OCI-LY1 (cell line): ENCODE data around the gene KRT10.

Source experiments
- CTCF ChIP-seq: fragments of 200-600 bp; sonication (generic), shearing (Covaris generic); IDR thresholded peaks from 2 replicates; pipeline ENCODE4 v1.5.1; 2017; ENCODE audit warnings: mild to moderate bottlenecking, antibody characterized with exemption, low read length, moderate library complexity, mixed read lengths
- EZH2 ChIP-seq: fragments of 200-600 bp; sonication (generic), shearing (Covaris generic); IDR thresholded peaks from 2 replicates; pipeline ENCODE4 v1.8.0; 2017; ENCODE audit warnings: borderline replicate concordance, mixed run types, mild to moderate bottlenecking, antibody characterized with exemption, low read length, moderate library complexity, mixed read lengths

- no peak for TF ChIP-seq CTCF
- TF ChIP-seq EZH2: no peak
Measured at GRCh38 chr17:40848583-40849235, 26.3 kb upstream of the KRT10 start.
